HepG2 (cell line): ENCODE measurements around the gene OVOL2. TPM values are rescaled to one million over a fixed set of nuclear protein-coding genes. Genes with fewer than 3 reads are reported as not detected.
"Not testable (repeated sequence)": the region's sequence is repeated elsewhere in the genome, so short reads cannot be mapped to it uniquely, and the experiment has no call there.

Experiments used
- ATAC-seq: fragments of 200-7000 bp; cut with Tn5 transposase; 3 replicates; pipeline ENCODE4 v1.9.1; 2020; ENCODE audit warnings: mild to moderate bottlenecking, moderate library complexity
- BruUV-seq: library from RNA; stranded (reverse); fragments of 400-500 nt; replicated peaks from 2 replicates; lab custom pipeline; 2021; lab: Mats Ljungman, UMichigan
- CTCF ChIA-PET: fragments of 300-600 bp; formaldehyde crosslinking; extraction: SDS; loops from one replicate; lab custom pipeline; 2021; ENCODE audit warnings: low total read pairs, inconsistent platforms, low intra/inter-chr PET ratio; lab: Yijun Ruan, JAX
- POLR2A ChIA-PET: fragments of 350-600 bp; sonication (Branson Sonifier 250); formaldehyde crosslinking; loops from one replicate; lab custom pipeline; 2020; ENCODE audit warnings: antibody characterized with exemption, inconsistent platforms; lab: Yijun Ruan, JAX
- DNase-seq: peaks from one replicate; pipeline ENCODE4 v3.0.0-alpha.2; 2015; ENCODE audit warnings: low spot score
- FAIRE-seq: peaks from 3 replicates; lab custom pipeline; 2011; peaks lifted over from hg19 to GRCh38; lab: Jason Lieb, UNC
- H2AFZ ChIP-seq: one replicate; pipeline ENCODE4 v1.6.1; 2011; ENCODE audit warnings: low read length, inconsistent platforms
- H3K27ac ChIP-seq: fragments of 300-600 bp; 3 replicates; pipeline ENCODE4 v1.8.0; 2011; ENCODE audit warnings: mixed run types, mild to moderate bottlenecking, mixed read lengths, low read length, inconsistent platforms; ENCODE audit not compliant: insufficient read depth; ENCODE audit errors: extremely low read length
- H3K27me3 ChIP-seq, 2 experiments: fragments of 200-600 bp in 1 of 2; 2 replicates in 1 of 2; 3 replicates in 1 of 2; pipeline versions ENCODE4 v1.6.0 to v1.8.0; 2011; ENCODE audit warnings: low read length in 2 of 2, mild to moderate bottlenecking in 2 of 2, moderate library complexity in 2 of 2, inconsistent platforms in 1 of 2; ENCODE audit not compliant: insufficient read depth in 2 of 2, control insufficient read depth in 1 of 2
- H3K36me3 ChIP-seq, 2 experiments: fragments of 200-600 bp in 1 of 2; replicated peaks in 1 of 2; 2 replicates in 1 of 2; 3 replicates in 1 of 2; pipeline versions ENCODE4 v1.5.1 to v1.8.0; 2011; ENCODE audit warnings: low read length in 2 of 2, inconsistent platforms in 1 of 2; ENCODE audit not compliant: insufficient read depth in 2 of 2, control insufficient read depth in 1 of 2
- H3K4me1 ChIP-seq: 2 replicates; pipeline ENCODE4 v1.5.1; 2012; ENCODE audit warnings: low read length, inconsistent platforms; ENCODE audit not compliant: insufficient read depth
- H3K4me2 ChIP-seq: 2 replicates; pipeline ENCODE4 v1.6.0; 2011; ENCODE audit warnings: low read depth, low read length, inconsistent platforms
- H3K4me3 ChIP-seq, 3 experiments: fragments of 200-600 bp in 1 of 3; sonication (generic), shearing (Covaris generic) in 1 of 3; replicated peaks in 1 of 3; 2 replicates each; pipeline ENCODE4 v1.5.1; 2011 to 2016; ENCODE audit warnings: low read length in 3 of 3, inconsistent platforms in 2 of 3, low read depth in 2 of 3, mild to moderate bottlenecking in 2 of 3, control low read depth in 1 of 3, mixed read lengths in 1 of 3; ENCODE audit not compliant: insufficient read depth in 1 of 3
- H3K79me2 ChIP-seq: one replicate; pipeline ENCODE4 v1.6.1; 2011; ENCODE audit warnings: low read length, inconsistent platforms; ENCODE audit not compliant: insufficient read depth
- H3K9ac ChIP-seq: 2 replicates; pipeline ENCODE4 v1.6.0; 2011; ENCODE audit warnings: mild to moderate bottlenecking, low read depth, low read length, inconsistent platforms; ENCODE audit not compliant: insufficient read depth
- H3K9me3 ChIP-seq: 2 replicates; pipeline ENCODE4 v1.5.1; 2012; ENCODE audit warnings: mild to moderate bottlenecking, low read length
- H4K20me1 ChIP-seq: 2 replicates; pipeline ENCODE4 v1.6.0; 2011; ENCODE audit warnings: inconsistent platforms, mild to moderate bottlenecking, low read length, moderate library complexity; ENCODE audit not compliant: insufficient read depth
- BCL6 ChIP-seq: IDR thresholded peaks from 2 replicates; pipeline ENCODE4 v1.6.1; 2016; ENCODE audit warnings: missing genetic modification reagents, missing compliant biosample characterization
- FOXA1 ChIP-seq, 2 experiments: fragments of 450-650 bp in 1 of 2; sonication (generic) in 1 of 2; formaldehyde crosslinking in 1 of 2; IDR thresholded peaks; 2 replicates each; pipeline versions ENCODE4 v1.4.0 to v1.6.1; 2016 to 2020; ENCODE audit warnings: missing genetic modification reagents in 1 of 2
- HNF1B ChIP-seq: sonication (generic); formaldehyde crosslinking; IDR thresholded peaks from 2 replicates; pipeline ENCODE4 v1.5.1; 2020; ENCODE audit warnings: mild to moderate bottlenecking, moderate library complexity, missing genetic modification reagents
- HNF4G ChIP-seq, 2 experiments: sonication (generic) in 1 of 2; formaldehyde crosslinking in 1 of 2; IDR thresholded peaks; 2 replicates each; pipeline versions ENCODE4 v1.4.0 to v1.6.1; 2011 to 2020; ENCODE audit warnings: borderline replicate concordance in 2 of 2, low read depth in 2 of 2, mild to moderate bottlenecking in 2 of 2, low read length in 1 of 2, missing genetic modification reagents in 1 of 2, moderate library complexity in 1 of 2
- MTA3 ChIP-seq: sonication (generic); formaldehyde crosslinking; IDR thresholded peaks from 2 replicates; pipeline ENCODE4 v1.4.0; 2020; ENCODE audit warnings: missing genetic modification reagents
- SAP130 ChIP-seq: IDR thresholded peaks from 2 replicates; pipeline ENCODE4 v1.6.1; 2016; ENCODE audit warnings: low read depth
- SMC3 ChIP-seq: IDR thresholded peaks from 2 replicates; pipeline ENCODE4 v1.6.1; 2011; ENCODE audit warnings: low read length, improper control_type of control experiment
- TFAP4 ChIP-seq: sonication (generic); IDR thresholded peaks from 2 replicates; pipeline ENCODE4 v1.6.1; 2016; ENCODE audit warnings: low read depth, borderline replicate concordance
- ZNF501 ChIP-seq: sonication (generic); formaldehyde crosslinking; IDR thresholded peaks from 2 replicates; pipeline ENCODE4 v1.5.1; 2020; ENCODE audit warnings: mild to moderate bottlenecking, moderate library complexity, missing genetic modification reagents
- ZNF614 ChIP-seq: IDR thresholded peaks from 2 replicates; pipeline ENCODE4 v1.6.1; 2018; ENCODE audit warnings: missing biosample characterization, missing genetic modification reagents, inconsistent platforms, borderline replicate concordance
- ZNF746 ChIP-seq: sonication (generic); formaldehyde crosslinking; IDR thresholded peaks from 2 replicates; pipeline ENCODE4 v1.8.0; 2022; ENCODE audit warnings: mild to moderate bottlenecking, missing genetic modification reagents
- WGBS: methylation state at CpG from one replicate; pipeline ENCODE4 v1.1.6; 2017; ENCODE audit warnings: low lambda C conversion rate; 5-methylcytosine and 5-hydroxymethylcytosine counted together
- in situ Hi-C: cut with HindIII; loops from 2 replicates; pipeline ENCODE4 v1.10.0; 2017; ENCODE audit warnings: low pct_unique_long_range_greater_than_20kb; ENCODE audit not compliant: extremely low pct_ligation_motif_present
- intact Hi-C: fragments of 100-400 bp; cut with micrococcal nuclease; formaldehyde crosslinking; loops from one replicate; pipeline ENCODE4 v1.10.0; 2022; ENCODE audit not compliant: unreplicated experiment
- polyA plus RNA-seq, 8 experiments: library from polyadenylated mRNA; depleted of rRNA in 3 of 8; stranded (reverse) in 7 of 8; unstranded in 1 of 8; fragments of >200 nt; fragmentation: Illumina TruSeq in 4 of 8; extraction: Trizol in 4 of 8; gene quantifications; 2 replicates each; pipeline versions ENCODE4 v1.2.1 to v1.2.3, GENCODE V29; 2011 to 2016; ENCODE audit warnings: low read depth in 4 of 8, missing spikeins in 1 of 8, mixed read lengths in 1 of 8; ENCODE audit not compliant: insufficient read depth in 1 of 8
- total RNA-seq, 5 experiments: library from RNA; depleted of rRNA; stranded (reverse); fragments of >200 nt; fragmentation: Illumina TruSeq; extraction: Trizol; gene quantifications; 2 replicates each; pipeline ENCODE4 v1.2.3, GENCODE V29; 2016; ENCODE audit warnings: low read depth in 1 of 5

OVOL2 gene
- total and polyA plus RNA-seq, 2 of the 13 experiments (the other 11 are each of a cell fraction or from before 2014, with no cell fraction given) = 0.20 to 0.31 TPM

DNA sequence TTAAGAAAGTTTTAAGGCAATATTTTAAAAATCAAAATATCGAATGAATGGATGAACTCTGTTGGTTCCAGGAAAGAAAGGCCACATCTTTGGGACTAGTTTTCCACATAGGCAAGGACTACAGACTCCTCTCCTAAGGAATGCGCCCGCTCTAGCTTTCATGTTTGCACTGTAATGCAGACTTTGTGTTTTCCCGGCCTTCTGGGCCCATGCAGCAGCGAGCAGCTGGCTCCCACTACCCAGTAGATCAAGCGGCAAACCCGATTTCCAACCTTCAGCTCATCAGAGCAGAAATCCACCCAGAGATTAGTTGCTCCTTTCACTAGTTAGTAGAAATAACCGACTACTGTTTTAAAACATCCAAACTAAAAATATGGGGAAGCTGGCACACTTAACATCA lies 27.7 kb downstream of the OVOL2 start:
- Histone ChIP-seq H3K9me3 (no peaks in the 10 kb centered on the region), H3K9ac (no peak overlapping the region), H2AFZ (no peak overlapping the region), H3K27me3 (peaks cover 0 to 16% of the 10 kb centered on the region in 2 experiments; a peak in 2 of 5 replicates), H3K4me1 (peaks cover 38% of the 10 kb centered on the region), H3K27ac (no peak overlapping the region), H3K4me2 (peak overlapping the region; percentile 5; the same call in 1 of the 2 replicates), H3K79me2 (no peaks in the 10 kb centered on the region), H4K20me1 (no peaks in the 10 kb centered on the region), H3K4me3 (no peak overlapping the region), H3K36me3 (no peaks in the 10 kb centered on the region)
- 11% methylated on average over 8 of the region's 8 CpGs for WGBS
- intact Hi-C loops = no loop called here
- POLR2A ChIA-PET = no interaction called here
- no TSS peak for BruUV-seq
- peak; percentile 93 for ATAC-seq
- FAIRE-seq = peak; percentile 84
- in situ Hi-C loops = no loop called here
- peak; percentile 70 for DNase-seq
- CTCF ChIA-PET = no interaction called here
- 0 out of 2 replicates have a peak, but pooled peaks have one; percentile 25 for TF ChIP-seq ZNF614 (CRISPR knock-in tag)
- peak; percentile 60; the same call in 1 of the 2 replicates for TF ChIP-seq TFAP4
- TF ChIP-seq SMC3 = 0 out of 2 replicates have a peak, but pooled peaks have one; percentile 11
- peak; percentile 50; the same call in 1 of the 2 replicates for TF ChIP-seq HNF1B
- 0 out of 2 replicates have a peak, but pooled peaks have one; percentile 8 for TF ChIP-seq ZNF746 (CRISPR knock-in tag)
- 0 out of 2 replicates have a peak, but pooled peaks have one; percentile 20 for TF ChIP-seq SAP130 (CRISPR knock-in tag)
- TF ChIP-seq HNF4G (IDR thresholded peaks at IDR 0.05; ENCODE audit: borderline replicate concordance, low read depth, low read length) = no peak
- no peak for TF ChIP-seq HNF4G (CRISPR knock-in tag; IDR thresholded peaks at IDR 0.05; ENCODE audit: borderline replicate concordance, low read depth)
- TF ChIP-seq ZNF501 (CRISPR knock-in tag) = peak; percentile 47; the same call in 1 of the 2 replicates
- 0 out of 2 replicates have a peak, but pooled peaks have one; percentile 17 for TF ChIP-seq BCL6 (CRISPR knock-in tag)
- no peak for TF ChIP-seq MTA3 (CRISPR knock-in tag)
- TF ChIP-seq FOXA1 (IDR thresholded peaks at IDR 0.05) = no peak
- peak; percentile 5; the same call in 1 of the 2 replicates for TF ChIP-seq FOXA1 (CRISPR knock-in tag; IDR thresholded peaks at IDR 0.05)

GRCh38 chr20:18027011-18027410 lies 30.7 kb downstream of the OVOL2 start:
- CTCF ChIA-PET, H3K9ac ChIP-seq, FAIRE-seq, DNase-seq, H3K9me3 ChIP-seq, H2AFZ ChIP-seq, H3K79me2 ChIP-seq, H3K4me3 ChIP-seq, H3K27ac ChIP-seq, H3K36me3 ChIP-seq, in situ Hi-C loops, BruUV-seq, H4K20me1 ChIP-seq, ATAC-seq, H3K4me2 ChIP-seq, POLR2A ChIA-PET, intact Hi-C loops, H3K27me3 ChIP-seq: not testable (repeated sequence)
- H3K4me1 ChIP-seq = peaks cover 26% of the 10 kb centered on the region
- 66% methylated on average over 7 of the region's 7 CpGs for WGBS
